GM23338 (cell line): ENCODE results near the gene HOMER1.

Source experiments
- CREB1 ChIP-seq: fragments of 250-450 bp; sonication (Bioruptor Pico); IDR thresholded peaks from 2 replicates; pipeline ENCODE4 v1.5.0; 2020; ENCODE audit warnings: low read depth, mild to moderate bottlenecking, moderate library complexity
- EZH2 ChIP-seq: fragments of 200-600 bp; sonication (generic); IDR thresholded peaks from one replicate; pipeline ENCODE4 v1.8.0; 2017; ENCODE audit warnings: antibody characterized with exemption, mild to moderate bottlenecking, low read depth; ENCODE audit not compliant: unreplicated experiment
- EZH2phosphoT487 ChIP-seq: fragments of 200-600 bp; sonication (generic); IDR thresholded peaks from one replicate; pipeline ENCODE4 v1.8.1; 2018; ENCODE audit warnings: antibody characterized with exemption; ENCODE audit not compliant: unreplicated experiment
- JUNB ChIP-seq: IDR thresholded peaks from one replicate; pipeline ENCODE4 v1.6.1; 2016; ENCODE audit warnings: antibody characterized with exemption; ENCODE audit not compliant: unreplicated experiment
- NANOG ChIP-seq: IDR thresholded peaks from 2 replicates; pipeline ENCODE4 v1.6.1; 2016; ENCODE audit warnings: antibody characterized with exemption, borderline replicate concordance
- POLR2AphosphoS5 ChIP-seq: IDR thresholded peaks from 2 replicates; pipeline ENCODE4 v1.6.1; 2016; ENCODE audit warnings: antibody characterized with exemption, low read depth
- STAT1 ChIP-seq: IDR thresholded peaks from one replicate; pipeline ENCODE4 v1.6.1; 2016; ENCODE audit warnings: antibody characterized with exemption; ENCODE audit not compliant: unreplicated experiment
- ZNF114 ChIP-seq: fragments of 250-450 bp; sonication (Bioruptor Pico); IDR thresholded peaks from 2 replicates; pipeline ENCODE4 v1.5.0; 2020; ENCODE audit warnings: mild to moderate bottlenecking, moderate library complexity
- ZNF331 ChIP-seq: fragments of 250-450 bp; sonication (Bioruptor Pico); IDR thresholded peaks from 2 replicates; pipeline ENCODE4 v1.5.0; 2020; ENCODE audit warnings: low read depth, mild to moderate bottlenecking, moderate library complexity
- TF ChIP-seq, protein P1 (sequence below), 2 experiments: fragments of 200-600 bp in 1 of 2; sonication (generic) in 1 of 2; conservative IDR thresholded peaks; 2 replicates each; pipeline versions ENCODE4 v1.5.1 to v1.6.1; 2016 to 2017; ENCODE audit warnings: antibody characterized with exemption in 2 of 2, low read depth in 2 of 2, mild to moderate bottlenecking in 2 of 2, moderate library complexity in 1 of 2
- TF ChIP-seq, protein P2 (sequence below): IDR thresholded peaks from 2 replicates; pipeline ENCODE4 v1.6.1; 2016; ENCODE audit warnings: antibody characterized with exemption
- TF ChIP-seq, protein P3 (sequence below): IDR thresholded peaks from one replicate; pipeline ENCODE4 v1.6.1; 2018; ENCODE audit warnings: antibody characterized with exemption; ENCODE audit not compliant: unreplicated experiment
- TF ChIP-seq, protein P4 (sequence below): fragments of 250-450 bp; sonication (Bioruptor Pico); IDR thresholded peaks from 2 replicates; pipeline ENCODE4 v1.5.0; 2020; ENCODE audit warnings: mild to moderate bottlenecking, moderate library complexity

DNA sequence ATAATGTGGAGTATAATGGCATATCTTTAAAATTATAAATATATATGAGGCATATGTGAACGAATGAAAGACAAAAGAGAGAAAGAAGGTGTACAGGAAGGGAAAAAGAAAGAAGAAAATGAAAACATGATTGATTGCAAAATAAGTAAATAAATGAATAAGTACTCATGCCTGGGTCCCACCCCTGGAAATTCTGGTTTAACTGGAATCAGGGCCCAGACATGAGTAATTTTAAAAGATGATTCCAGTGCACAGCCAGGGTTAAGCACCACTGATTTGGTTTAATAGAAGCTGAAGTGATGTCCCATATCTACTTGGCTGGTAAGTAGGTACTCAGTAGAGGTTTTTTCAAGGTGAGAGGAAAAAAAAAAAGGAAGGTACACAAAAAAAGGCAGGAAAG, 34.0 kb upstream of the HOMER1 start:
- TF ChIP-seq, protein P1, sequence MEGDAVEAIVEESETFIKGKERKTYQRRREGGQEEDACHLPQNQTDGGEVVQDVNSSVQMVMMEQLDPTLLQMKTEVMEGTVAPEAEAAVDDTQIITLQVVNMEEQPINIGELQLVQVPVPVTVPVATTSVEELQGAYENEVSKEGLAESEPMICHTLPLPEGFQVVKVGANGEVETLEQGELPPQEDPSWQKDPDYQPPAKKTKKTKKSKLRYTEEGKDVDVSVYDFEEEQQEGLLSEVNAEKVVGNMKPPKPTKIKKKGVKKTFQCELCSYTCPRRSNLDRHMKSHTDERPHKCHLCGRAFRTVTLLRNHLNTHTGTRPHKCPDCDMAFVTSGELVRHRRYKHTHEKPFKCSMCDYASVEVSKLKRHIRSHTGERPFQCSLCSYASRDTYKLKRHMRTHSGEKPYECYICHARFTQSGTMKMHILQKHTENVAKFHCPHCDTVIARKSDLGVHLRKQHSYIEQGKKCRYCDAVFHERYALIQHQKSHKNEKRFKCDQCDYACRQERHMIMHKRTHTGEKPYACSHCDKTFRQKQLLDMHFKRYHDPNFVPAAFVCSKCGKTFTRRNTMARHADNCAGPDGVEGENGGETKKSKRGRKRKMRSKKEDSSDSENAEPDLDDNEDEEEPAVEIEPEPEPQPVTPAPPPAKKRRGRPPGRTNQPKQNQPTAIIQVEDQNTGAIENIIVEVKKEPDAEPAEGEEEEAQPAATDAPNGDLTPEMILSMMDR (conservative IDR thresholded peaks at IDR 0.05; ENCODE audit: low read depth in 2 of 2): no peak
- no peak for TF ChIP-seq POLR2AphosphoS5
- TF ChIP-seq EZH2phosphoT487: no peak
- TF ChIP-seq EZH2: no peak
- TF ChIP-seq, protein P2, sequence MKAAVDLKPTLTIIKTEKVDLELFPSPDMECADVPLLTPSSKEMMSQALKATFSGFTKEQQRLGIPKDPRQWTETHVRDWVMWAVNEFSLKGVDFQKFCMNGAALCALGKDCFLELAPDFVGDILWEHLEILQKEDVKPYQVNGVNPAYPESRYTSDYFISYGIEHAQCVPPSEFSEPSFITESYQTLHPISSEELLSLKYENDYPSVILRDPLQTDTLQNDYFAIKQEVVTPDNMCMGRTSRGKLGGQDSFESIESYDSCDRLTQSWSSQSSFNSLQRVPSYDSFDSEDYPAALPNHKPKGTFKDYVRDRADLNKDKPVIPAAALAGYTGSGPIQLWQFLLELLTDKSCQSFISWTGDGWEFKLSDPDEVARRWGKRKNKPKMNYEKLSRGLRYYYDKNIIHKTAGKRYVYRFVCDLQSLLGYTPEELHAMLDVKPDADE: no peak
- TF ChIP-seq ZNF114: no peak
- no peak for TF ChIP-seq JUNB
- TF ChIP-seq, protein P3, sequence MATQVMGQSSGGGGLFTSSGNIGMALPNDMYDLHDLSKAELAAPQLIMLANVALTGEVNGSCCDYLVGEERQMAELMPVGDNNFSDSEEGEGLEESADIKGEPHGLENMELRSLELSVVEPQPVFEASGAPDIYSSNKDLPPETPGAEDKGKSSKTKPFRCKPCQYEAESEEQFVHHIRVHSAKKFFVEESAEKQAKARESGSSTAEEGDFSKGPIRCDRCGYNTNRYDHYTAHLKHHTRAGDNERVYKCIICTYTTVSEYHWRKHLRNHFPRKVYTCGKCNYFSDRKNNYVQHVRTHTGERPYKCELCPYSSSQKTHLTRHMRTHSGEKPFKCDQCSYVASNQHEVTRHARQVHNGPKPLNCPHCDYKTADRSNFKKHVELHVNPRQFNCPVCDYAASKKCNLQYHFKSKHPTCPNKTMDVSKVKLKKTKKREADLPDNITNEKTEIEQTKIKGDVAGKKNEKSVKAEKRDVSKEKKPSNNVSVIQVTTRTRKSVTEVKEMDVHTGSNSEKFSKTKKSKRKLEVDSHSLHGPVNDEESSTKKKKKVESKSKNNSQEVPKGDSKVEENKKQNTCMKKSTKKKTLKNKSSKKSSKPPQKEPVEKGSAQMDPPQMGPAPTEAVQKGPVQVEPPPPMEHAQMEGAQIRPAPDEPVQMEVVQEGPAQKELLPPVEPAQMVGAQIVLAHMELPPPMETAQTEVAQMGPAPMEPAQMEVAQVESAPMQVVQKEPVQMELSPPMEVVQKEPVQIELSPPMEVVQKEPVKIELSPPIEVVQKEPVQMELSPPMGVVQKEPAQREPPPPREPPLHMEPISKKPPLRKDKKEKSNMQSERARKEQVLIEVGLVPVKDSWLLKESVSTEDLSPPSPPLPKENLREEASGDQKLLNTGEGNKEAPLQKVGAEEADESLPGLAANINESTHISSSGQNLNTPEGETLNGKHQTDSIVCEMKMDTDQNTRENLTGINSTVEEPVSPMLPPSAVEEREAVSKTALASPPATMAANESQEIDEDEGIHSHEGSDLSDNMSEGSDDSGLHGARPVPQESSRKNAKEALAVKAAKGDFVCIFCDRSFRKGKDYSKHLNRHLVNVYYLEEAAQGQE: no peak
- TF ChIP-seq CREB1: no peak
- no peak for TF ChIP-seq STAT1
- TF ChIP-seq, protein P4, sequence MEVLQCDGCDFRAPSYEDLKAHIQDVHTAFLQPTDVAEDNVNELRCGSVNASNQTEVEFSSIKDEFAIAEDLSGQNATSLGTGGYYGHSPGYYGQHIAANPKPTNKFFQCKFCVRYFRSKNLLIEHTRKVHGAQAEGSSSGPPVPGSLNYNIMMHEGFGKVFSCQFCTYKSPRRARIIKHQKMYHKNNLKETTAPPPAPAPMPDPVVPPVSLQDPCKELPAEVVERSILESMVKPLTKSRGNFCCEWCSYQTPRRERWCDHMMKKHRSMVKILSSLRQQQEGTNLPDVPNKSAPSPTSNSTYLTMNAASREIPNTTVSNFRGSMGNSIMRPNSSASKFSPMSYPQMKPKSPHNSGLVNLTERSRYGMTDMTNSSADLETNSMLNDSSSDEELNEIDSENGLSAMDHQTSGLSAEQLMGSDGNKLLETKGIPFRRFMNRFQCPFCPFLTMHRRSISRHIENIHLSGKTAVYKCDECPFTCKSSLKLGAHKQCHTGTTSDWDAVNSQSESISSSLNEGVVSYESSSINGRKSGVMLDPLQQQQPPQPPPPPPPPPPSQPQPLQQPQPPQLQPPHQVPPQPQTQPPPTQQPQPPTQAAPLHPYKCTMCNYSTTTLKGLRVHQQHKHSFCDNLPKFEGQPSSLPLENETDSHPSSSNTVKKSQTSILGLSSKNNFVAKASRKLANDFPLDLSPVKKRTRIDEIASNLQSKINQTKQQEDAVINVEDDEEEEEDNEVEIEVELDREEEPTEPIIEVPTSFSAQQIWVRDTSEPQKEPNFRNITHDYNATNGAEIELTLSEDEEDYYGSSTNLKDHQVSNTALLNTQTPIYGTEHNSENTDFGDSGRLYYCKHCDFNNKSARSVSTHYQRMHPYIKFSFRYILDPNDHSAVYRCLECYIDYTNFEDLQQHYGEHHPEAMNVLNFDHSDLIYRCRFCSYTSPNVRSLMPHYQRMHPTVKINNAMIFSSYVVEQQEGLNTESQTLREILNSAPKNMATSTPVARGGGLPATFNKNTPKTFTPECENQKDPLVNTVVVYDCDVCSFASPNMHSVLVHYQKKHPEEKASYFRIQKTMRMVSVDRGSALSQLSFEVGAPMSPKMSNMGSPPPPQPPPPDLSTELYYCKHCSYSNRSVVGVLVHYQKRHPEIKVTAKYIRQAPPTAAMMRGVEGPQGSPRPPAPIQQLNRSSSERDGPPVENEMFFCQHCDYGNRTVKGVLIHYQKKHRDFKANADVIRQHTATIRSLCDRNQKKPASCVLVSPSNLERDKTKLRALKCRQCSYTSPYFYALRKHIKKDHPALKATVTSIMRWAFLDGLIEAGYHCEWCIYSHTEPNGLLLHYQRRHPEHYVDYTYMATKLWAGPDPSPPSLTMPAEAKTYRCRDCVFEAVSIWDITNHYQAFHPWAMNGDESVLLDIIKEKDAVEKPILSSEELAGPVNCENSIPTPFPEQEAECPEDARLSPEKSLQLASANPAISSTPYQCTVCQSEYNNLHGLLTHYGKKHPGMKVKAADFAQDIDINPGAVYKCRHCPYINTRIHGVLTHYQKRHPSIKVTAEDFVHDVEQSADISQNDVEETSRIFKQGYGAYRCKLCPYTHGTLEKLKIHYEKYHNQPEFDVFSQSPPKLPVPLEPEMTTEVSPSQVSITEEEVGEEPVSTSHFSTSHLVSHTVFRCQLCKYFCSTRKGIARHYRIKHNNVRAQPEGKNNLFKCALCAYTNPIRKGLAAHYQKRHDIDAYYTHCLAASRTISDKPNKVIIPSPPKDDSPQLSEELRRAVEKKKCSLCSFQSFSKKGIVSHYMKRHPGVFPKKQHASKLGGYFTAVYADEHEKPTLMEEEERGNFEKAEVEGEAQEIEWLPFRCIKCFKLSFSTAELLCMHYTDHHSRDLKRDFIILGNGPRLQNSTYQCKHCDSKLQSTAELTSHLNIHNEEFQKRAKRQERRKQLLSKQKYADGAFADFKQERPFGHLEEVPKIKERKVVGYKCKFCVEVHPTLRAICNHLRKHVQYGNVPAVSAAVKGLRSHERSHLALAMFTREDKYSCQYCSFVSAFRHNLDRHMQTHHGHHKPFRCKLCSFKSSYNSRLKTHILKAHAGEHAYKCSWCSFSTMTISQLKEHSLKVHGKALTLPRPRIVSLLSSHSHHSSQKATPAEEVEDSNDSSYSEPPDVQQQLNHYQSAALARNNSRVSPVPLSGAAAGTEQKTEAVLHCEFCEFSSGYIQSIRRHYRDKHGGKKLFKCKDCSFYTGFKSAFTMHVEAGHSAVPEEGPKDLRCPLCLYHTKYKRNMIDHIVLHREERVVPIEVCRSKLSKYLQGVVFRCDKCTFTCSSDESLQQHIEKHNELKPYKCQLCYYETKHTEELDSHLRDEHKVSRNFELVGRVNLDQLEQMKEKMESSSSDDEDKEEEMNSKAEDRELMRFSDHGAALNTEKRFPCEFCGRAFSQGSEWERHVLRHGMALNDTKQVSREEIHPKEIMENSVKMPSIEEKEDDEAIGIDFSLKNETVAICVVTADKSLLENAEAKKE (CRISPR knock-in tag): no peak
- no peak for TF ChIP-seq ZNF331 (CRISPR knock-in tag)
- TF ChIP-seq NANOG: no peak
